IPS-18c (cell line): Measurements from ENCODE around the gene DUSP5.

Experiments used
- H3K4me3 ChIP-seq: 2 replicates; pipeline ENCODE4 v1.7.0; 2013; ENCODE audit warnings: low read depth, mild to moderate bottlenecking, low read length, moderate library complexity; ENCODE audit not compliant: insufficient read depth
- H3K9me3 ChIP-seq: one replicate; pipeline ENCODE4 v1.6.1; 2013; ENCODE audit warnings: mild to moderate bottlenecking, low read length, moderate library complexity; ENCODE audit not compliant: control insufficient read depth, insufficient read depth

Gene DUSP5

GRCh38 chr10:110546499-110547110, 48.9 kb downstream of the DUSP5 start:
- Histone ChIP-seq H3K9me3 (no peaks in the 10 kb centered on the region), H3K4me3 (no peak overlapping the region)

- H3K9me3 ChIP-seq, result no peaks in the 10 kb centered on the region
Measured at GRCh38 chr10:110547139-110547761, 49.5 kb downstream of the DUSP5 start.

GRCh38 chr10:110548002-110548401, 50.3 kb downstream of the DUSP5 start:
- H3K9me3 ChIP-seq, result no peaks in the 10 kb centered on the region
- no peak overlapping the region for H3K4me3 ChIP-seq

More at GRCh38 chr10:110547139-110547761, 49.5 kb downstream of the DUSP5 start:
- no peak overlapping the region for H3K4me3 ChIP-seq

GRCh38 chr10:110549211-110549610, 51.5 kb downstream of the DUSP5 start:
- Histone ChIP-seq H3K9me3 (no peaks in the 10 kb centered on the region), H3K4me3 (no peak overlapping the region)

GRCh38 chr10:110553905-110554304, 56.2 kb downstream of the DUSP5 start:
- Histone ChIP-seq H3K9me3 (no peaks in the 10 kb centered on the region), H3K4me3 (no peak overlapping the region)

GRCh38 chr10:110556296-110556695, 58.6 kb downstream of the DUSP5 start:
- H3K9me3 ChIP-seq, result no peaks in the 10 kb centered on the region
- H3K4me3 ChIP-seq, result no peak overlapping the region

GRCh38 chr10:110556969-110557601, 59.4 kb downstream of the DUSP5 start:
- H3K4me3 ChIP-seq, result no peak overlapping the region

GRCh38 chr10:110558041-110558440, 60.3 kb downstream of the DUSP5 start:
- Histone ChIP-seq H3K4me3 (no peak overlapping the region), H3K9me3 (no peaks in the 10 kb centered on the region)

More at GRCh38 chr10:110556969-110557601, 59.4 kb downstream of the DUSP5 start:
- H3K9me3 ChIP-seq, result no peaks in the 10 kb centered on the region

GRCh38 chr10:110560012-110560411, 62.3 kb downstream of the DUSP5 start:
- Histone ChIP-seq H3K9me3 (no peaks in the 10 kb centered on the region), H3K4me3 (no peak overlapping the region)
